Measurements from ENCODE around the gene SLC17A3. TPM values are rescaled to one million over a fixed set of nuclear protein-coding genes. Genes with fewer than 3 reads are reported as not detected.

SLC17A3 gene
- total RNA-seq, 1 experiment from 2014 or later, result not detected

GRCh38 chr6:25889877-25890853 is 16.1 kb upstream of the SLC17A3 start:
- peak; percentile 67 for DNase-seq (ENCODE audit: low read depth)

DNA sequence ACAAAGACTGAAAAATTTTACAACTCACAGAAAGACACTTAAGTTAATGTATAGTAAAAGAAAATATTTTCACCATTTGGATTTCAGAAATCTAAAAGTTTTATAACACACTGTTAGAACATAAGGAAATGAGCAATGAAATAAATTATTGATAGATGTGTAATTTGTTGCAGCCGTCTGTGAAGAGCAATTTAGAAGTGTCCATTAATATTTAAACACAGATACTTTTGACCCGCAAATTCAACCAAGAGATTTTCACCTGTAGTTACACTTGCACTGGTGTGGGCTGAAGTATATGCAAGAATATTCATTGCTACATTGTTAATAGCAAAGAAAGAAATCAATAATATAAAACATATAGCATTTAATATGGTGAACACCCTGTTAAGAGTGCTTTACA is 14.6 kb upstream of the SLC17A3 start:
- no peak for DNase-seq (ENCODE audit: low read depth)

DNA sequence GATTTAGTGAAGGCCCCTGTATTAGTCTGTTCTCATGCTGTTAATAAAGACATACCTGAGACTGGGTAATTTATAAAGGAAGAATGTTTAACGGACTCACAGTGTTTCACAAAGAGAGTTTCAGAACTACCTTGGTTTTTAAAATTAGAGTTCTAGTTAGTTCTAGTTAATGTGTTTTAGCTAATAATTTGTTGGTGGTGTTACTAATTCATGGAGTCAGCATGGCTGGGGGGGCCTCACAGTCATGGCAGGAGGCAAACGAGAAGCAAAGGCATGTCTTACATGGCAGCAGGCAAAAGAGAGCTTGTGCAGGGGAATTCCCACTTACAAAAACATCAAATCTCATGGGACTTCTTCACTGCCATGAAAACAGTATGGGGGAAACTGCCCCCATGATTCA is 12.0 kb upstream of the SLC17A3 start:
- DNase-seq (ENCODE audit: low read depth), result no peak

DNA sequence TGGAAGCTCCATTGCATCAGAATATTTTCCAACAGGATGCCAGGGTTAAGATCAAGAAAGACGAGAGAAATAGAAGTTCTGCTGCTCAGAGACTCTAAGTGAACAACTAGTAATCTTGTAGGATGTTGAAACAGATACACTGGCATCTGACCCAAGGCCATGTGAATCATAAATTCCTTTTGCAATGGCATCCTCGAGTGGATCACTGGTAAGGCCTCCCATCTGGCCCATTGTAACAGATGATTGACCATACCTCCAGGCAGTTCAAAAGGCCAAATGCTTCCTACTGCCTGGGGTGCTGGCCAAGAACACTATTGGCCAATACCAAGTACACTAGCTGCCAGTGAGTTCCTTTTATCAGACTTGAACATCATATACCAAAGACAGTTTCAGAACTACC is 9.9 kb upstream of the SLC17A3 start:
- DNase-seq (ENCODE audit: low read depth), result peak; percentile 93

DNA sequence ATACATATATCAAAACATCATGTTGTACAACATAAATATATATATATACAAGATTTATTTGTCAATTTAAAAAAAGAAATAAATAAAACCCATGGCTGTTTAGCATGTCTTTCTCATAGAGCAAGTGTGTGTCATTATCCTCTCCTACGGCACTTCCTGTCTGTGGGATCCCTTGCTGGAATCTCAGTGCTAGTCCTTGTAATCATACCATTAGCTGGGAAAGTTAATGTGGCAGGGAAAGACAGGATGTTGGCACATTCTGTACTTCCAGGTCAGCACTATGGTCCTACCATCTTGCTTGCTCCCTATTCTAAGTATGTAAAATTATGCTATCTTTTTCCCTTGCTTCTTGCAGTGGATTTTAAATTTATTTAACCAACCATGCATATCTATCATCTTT is 9.5 kb upstream of the SLC17A3 start:
- DNase-seq (ENCODE audit: low read depth), result peak; percentile 78

GRCh38 chr6:25882051-25882496 is 8.0 kb upstream of the SLC17A3 start:
- peak; percentile 18 for DNase-seq (ENCODE audit: low read depth)

DNA sequence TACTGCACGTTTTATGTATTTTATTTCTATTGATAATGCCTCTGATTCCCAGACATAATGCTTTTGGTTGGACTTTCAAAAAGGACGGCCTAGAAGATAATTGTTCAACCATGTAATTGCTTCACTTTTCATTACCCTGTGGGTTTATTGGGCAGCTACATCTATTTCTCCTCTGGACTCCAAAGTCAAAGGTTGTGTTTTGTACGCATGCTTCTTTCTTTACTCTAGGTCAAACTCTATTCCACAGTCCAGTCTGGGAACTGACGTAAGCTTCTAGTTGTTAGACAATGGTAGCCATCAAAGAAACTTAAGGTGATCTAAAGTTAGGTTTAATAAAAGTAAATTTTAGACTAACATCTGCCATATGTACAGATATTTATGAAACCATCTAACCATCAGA is 6.6 kb upstream of the SLC17A3 start:
- no peak for DNase-seq (ENCODE audit: low read depth)

DNA sequence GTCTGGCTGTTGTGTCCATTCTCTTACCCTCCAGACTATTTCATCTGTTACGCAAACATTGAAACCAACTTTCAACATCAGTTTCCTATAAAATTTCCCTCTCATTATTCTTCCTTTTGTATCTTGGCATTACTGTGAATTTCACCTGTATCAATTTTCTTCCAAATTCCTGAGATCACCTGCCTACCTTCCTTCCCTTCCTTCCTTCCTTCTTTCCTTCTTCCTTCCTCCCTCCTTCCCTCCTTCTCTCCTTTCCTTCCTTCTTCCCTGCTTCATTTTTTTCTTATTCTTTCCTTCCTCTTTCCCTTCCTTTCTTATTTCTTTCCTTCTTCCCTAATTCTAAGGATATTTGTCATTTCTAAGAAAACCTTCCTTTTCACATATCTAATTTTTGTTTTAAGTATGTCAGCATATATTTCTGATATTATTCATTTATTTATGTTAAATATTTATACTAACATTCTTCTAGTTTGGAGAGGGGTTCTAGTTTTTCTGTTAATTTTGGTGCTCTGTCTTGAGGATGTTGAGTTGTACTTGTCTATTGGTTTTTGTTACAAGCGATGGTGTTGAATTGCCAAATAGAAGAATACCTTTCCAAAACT is 4.8 kb upstream of the SLC17A3 start:
- DNase-seq (ENCODE audit: low read depth), result no peak

DNA sequence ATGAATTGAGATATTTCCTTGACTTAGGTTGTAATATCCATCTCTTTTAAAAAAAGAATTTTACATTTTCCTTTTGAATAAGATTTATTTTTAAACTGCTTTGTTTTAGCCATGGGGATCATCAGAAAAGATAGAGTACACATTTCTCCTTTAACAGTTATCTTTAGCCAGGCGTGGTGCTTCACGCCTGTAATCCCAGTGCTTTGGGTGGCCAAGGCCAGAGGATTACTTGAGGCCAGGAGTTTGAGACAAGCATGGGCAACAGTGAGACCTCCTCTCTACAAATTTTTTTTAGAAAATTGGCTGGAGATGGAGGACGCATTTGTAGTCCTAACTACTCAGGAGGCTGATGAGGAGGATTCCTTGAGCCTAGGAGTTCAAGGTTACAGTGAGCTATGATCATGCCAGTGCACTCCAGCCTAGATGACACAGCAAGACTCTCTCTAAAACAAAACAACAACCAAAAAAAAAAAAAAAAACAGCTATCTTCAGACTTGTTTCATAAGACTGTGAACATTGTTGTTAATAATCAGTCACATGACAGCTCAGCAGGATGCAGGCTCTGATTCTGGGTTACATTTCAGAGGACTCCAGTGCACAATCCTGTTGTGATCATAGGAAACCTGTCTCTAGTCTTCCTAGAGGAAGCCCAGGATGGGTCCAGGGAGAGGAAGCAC is 2.0 kb upstream of the SLC17A3 start:
- DNase-seq (ENCODE audit: low read depth), result no peak

GRCh38 chr6:25875563-25875905 is 1.5 kb upstream of the SLC17A3 start:
- no peak for DNase-seq (ENCODE audit: low read depth)

DNA sequence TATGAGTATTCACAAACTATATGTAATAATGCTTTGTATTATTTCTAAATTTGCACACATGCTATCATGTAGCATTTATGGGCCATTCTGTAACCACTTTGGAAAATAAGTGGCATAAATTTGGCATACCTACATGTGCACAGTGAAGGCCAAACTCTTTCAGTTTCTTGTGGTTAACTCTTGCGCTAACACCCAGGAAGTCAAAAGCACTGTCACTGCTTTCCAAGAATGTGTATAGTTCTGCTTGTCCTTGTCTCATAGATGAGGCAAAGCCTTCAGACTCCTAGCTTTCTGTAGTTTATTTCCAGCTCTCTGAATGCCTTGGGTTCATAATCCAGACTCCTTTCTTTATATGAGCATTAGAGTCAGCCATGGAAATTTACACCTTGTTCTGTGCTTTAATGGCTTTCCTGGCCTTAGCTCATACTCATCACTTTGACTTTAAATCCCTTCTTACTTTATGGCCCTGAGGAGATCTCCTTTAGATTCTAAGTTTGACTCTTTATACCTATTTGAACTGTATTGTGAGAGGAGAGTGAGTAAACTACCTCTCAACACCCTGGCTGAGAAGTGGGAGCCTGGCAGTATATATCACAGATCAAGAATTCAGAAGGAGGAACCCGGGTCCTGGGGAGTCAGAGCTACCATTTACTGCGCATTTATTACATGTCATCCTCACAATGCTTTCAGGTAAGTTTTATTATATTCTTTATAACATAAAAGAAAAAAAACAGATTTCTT is 949 bp upstream of the SLC17A3 start:
- DNase-seq (ENCODE audit: low read depth), result no peak

GRCh38 chr6:25872814-25873213 is 1.2 kb downstream of the SLC17A3 start:
- no peak for DNase-seq (ENCODE audit: low read depth)

GRCh38 chr6:25869840-25870239 is 4.2 kb downstream of the SLC17A3 start:
- no peak for DNase-seq (ENCODE audit: low read depth)

GRCh38 chr6:25868436-25869183 is 5.4 kb downstream of the SLC17A3 start:
- DNase-seq (ENCODE audit: low read depth), result no peak

DNA sequence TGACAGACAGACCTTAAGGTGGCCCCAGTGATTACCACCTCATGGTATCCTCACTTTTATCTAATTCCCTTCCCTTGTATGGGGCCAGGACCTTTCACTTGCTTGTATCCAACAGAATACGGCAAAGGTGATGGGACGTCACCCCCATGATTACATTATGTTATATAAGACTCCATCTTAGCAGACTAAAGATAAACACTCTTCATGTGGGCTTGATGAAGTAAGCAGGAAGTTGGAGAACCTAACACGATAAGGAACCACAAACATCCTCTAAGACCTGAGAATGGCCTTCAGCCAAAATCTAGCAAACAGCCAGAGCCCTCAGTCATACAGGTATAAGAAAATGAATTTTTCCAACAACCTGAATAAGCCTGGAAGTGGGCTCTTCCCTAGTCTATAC is 8.0 kb downstream of the SLC17A3 start:
- peak; percentile 34 for DNase-seq (ENCODE audit: low read depth)

DNA sequence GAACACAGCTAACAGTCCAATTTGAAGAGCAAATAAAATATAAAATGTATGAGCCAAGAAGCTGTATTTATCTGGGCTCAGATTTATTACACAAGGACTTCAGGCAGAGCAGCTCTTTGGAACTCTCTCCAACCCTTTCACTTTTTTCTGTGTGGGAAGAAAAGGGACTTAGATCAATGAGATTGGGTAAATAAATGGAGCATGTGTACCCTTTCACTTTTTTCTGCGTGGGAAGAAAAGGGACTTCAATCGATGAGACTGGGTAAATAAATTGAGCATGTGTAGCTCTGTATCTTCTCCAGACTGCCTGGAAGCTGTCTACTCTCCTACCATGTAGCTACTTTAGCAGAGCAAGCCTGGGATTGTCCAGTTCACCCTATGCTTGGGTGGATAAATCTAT is 10.7 kb downstream of the SLC17A3 start:
- DNase-seq (ENCODE audit: low read depth), result no peak

DNA sequence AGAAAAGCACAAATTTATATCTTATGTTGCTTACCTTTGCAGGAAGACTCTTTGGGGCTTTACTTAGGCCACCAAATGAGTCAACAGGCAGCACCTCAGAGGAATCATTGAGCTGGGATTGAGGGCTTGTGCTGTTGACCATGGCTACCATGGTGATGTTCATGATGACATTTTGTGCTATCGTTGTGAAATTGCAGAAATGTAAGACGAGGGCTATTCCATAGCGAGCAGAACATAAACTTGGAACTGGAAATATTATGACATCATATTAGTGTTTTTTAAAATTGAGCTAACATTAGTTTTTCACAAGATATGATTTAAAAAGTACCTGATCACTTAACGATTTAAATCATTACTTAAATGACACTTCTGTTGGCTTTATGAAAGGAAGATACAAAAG is 11.8 kb downstream of the SLC17A3 start:
- DNase-seq (ENCODE audit: low read depth), result no peak

DNA sequence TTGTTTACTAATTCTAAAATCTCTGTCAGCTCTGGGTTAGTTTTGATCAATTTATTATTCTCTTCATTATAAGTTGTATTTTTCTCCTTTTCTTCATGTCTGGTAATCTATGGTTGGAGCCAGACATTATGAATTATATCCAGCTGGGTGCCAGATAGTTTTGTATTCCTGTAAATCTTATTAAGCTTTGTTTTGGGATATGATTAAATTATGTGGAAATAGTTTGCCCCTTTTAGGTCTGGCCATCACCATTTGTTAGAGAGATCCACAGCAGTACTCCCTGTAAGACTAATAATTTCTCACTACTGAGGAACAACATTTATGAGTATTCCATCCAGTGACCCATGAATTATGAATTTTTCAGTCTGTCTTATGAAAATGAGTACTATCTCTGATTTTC is 21.3 kb downstream of the SLC17A3 start:
- DNase-seq (ENCODE audit: low read depth), result no peak

- no peak for DNase-seq (ENCODE audit: low read depth)
Measured at GRCh38 chr6:25851961-25852360, 22.1 kb downstream of the SLC17A3 start.

DNA sequence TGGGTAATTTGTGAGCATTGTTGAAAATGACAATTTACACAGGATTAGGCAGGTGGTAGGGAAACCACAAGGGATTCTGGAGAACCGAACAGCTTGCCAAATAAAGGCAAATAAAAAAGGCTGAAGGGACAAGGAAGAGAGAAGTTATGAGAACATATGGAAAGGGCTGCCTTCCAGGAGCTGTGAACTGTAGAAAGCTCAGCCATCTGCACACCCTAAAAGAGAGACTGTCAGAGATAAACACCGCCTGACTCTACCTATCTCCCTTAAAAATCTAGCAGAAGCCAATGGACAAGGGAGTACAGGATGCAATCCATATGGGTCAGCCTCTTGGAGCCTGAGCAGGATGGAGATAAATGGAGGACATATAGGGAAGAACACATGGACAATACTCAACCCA is 29.5 kb downstream of the SLC17A3 start:
- DNase-seq (ENCODE audit: low read depth), result no peak

DNA sequence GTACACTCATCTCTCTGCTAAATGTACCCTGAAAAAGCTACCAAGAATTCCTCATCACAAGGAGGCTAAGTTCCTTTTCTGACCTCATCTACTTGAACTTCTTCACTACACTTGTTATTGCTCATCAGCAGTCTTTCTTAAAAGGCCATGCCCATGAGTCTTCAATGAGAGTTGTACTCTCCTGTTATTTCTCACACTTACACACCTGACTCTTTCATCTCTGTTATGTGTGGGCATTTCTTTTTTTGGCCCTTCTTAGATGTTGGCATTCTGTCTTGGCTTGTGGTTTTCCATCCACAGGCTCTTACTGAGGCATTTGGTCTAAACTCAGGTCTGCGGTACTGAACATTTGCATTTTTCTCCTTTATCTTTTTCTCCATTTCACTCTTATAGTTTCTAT is 31.5 kb downstream of the SLC17A3 start:
- no peak for DNase-seq (ENCODE audit: low read depth)

All from M059J (cell line).